Esophagus muscularis mucosa (tissue), 4 donors: ENCODE results near the gene RRP9. TPM values are rescaled to one million over a fixed set of nuclear protein-coding genes. Genes with fewer than 3 reads are reported as not detected.

Source experiments
- DNase-seq: peaks from one replicate; pipeline ENCODE4 v3.0.0-alpha.2; 2017; ENCODE audit errors: extremely low spot score
- H3K27ac ChIP-seq, 4 donors: fragments of 200-600 bp; sonication (generic); replicated peaks in 1 of 4; 1 replicate in 3 of 4; 2 replicates in 1 of 4; pipeline ENCODE4 v1.5.1; 2016 to 2019; ENCODE audit warnings: mild to moderate bottlenecking in 1 of 4
- H3K27me3 ChIP-seq, 4 donors: fragments of 200-600 bp; sonication (generic); one replicate each; pipeline versions ENCODE4 v1.5.1 to v1.6.0; 2016 to 2019
- H3K36me3 ChIP-seq, 4 donors: fragments of 200-600 bp; sonication (generic); one replicate each; pipeline ENCODE4 v1.5.1; 2016 to 2019
- H3K4me1 ChIP-seq, 4 donors: fragments of 200-600 bp; sonication (generic); one replicate each; pipeline ENCODE4 v1.5.1; 2016 to 2019
- H3K4me3 ChIP-seq, 4 donors: fragments of 200-600 bp; sonication (generic); 1 replicate in 2 of 4; 2 replicates in 2 of 4; pipeline ENCODE4 v1.5.1; 2016 to 2019; ENCODE audit warnings: mild to moderate bottlenecking in 4 of 4, moderate library complexity in 1 of 4
- H3K9me3 ChIP-seq, 4 donors: fragments of 200-600 bp; sonication (generic); 1 replicate in 3 of 4; 2 replicates in 1 of 4; pipeline ENCODE4 v1.5.1; 2016 to 2019
- CTCF ChIP-seq, 3 experiments: fragments of 200-600 bp in 2 of 3; fragments of 450-650 bp in 1 of 3; sonication (generic) in 2 of 3; IDR thresholded peaks; one replicate each; pipeline ENCODE4 v1.5.1; 2017 to 2019; ENCODE audit warnings: antibody characterized with exemption in 3 of 3, mild to moderate bottlenecking in 2 of 3, moderate library complexity in 1 of 3
- EP300 ChIP-seq: sonication (generic); formaldehyde crosslinking; IDR thresholded peaks from one replicate; pipeline ENCODE4 v1.6.1; 2017; ENCODE audit warnings: antibody characterized with exemption
- POLR2A ChIP-seq: fragments of 450-650 bp; IDR thresholded peaks from one replicate; pipeline ENCODE4 v1.6.1; 2017; ENCODE audit warnings: antibody characterized with exemption, moderate library complexity, mild to moderate bottlenecking, low read depth
- POLR2AphosphoS5 ChIP-seq, 2 donors: sonication (generic); formaldehyde crosslinking; IDR thresholded peaks; one replicate each; pipeline ENCODE4 v1.6.1; 2017; ENCODE audit warnings: antibody characterized with exemption in 2 of 2
- WGBS: methylation state at CpG from one replicate; pipeline ENCODE4 v1.1.5; 2018; 5-methylcytosine and 5-hydroxymethylcytosine counted together
- intact Hi-C: fragments of 100-400 bp; cut with DNase I; formaldehyde crosslinking; loops from one replicate; pipeline ENCODE4 v1.15.1; 2023
- total RNA-seq, 4 donors: library from RNA; depleted of rRNA; stranded (reverse); fragments of >200 nt; gene quantifications; one replicate each; pipeline versions ENCODE4 v1.1.0 to v1.2.1, GENCODE V29; 2016

Gene RRP9
- total RNA-seq, 4 donors from 2014 or later, result 9.6 to 20.7 (median 15.5) TPM

DNA sequence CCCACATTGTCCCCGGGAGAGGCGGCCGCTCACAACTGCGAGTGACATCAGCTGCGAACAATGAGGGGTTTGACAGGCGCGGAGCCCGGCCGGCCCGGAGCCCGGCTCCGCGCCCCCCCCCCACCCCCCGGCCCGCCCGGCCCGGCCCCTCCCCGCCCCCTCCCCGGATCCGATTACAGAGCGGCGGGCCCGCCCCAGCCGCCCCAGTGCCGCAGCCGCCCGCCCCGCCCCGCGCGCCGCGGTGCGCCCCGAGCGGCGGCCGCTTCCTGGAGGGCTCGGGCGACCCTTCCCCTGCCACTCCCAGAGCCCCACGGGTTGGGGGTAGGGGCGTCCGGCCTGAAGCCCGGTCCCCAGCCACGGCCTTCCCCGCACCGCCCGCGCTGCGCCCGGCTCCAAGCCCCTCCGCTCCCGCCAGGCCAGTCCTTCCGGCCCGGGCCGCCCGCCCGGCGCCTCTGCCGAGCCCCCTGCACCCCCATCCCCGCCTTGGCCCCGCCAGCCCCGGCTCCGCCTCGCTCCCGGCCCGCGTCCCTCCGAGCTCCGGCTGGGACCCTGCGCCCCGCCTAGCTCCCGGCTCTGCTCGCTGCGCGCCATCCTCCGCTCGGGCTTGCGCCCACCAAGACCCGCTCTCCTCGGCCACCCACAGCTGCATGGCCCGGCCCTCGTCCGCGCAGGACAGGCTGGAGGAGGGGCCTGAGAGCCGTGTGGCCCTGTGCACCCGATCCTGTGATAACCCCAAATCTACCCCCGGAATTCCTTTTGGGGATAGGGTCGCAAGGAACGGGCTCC, 25.9 kb upstream of the RRP9 start, which contains the start of gene PCBP4:
Gene PCBP4, minus strand, starts transcription at position 71 of the 786 bp plus-strand sequence. CDS start 6,214 bp downstream, outside the sequence.
- TF ChIP-seq EP300, result no peak
- TF ChIP-seq POLR2A, result peak; percentile 51
- peak; percentile 48 to 84 for TF ChIP-seq POLR2AphosphoS5 (IDR thresholded peaks at IDR 0.05)
- TF ChIP-seq CTCF (IDR thresholded peaks at IDR 0.05), result no peak
- DNase-seq, result no peak
- Histone ChIP-seq H3K9me3 (no peaks in the 10 kb centered on the region), H3K36me3 (peaks cover 0 to 8% (median 6%) of the 10 kb centered on the region in 4 donors), H3K4me3 (peak within 1 kb of the TSS; percentile 77 to 98 (median 95)), H3K27ac (peak within 1 kb of the TSS; percentile 92 to 97 (median 97)), H3K4me1 (peaks cover 46 to 73% (median 57%) of the 10 kb centered on the region in 4 donors), H3K27me3 (no peaks in the 10 kb centered on the region)
- intact Hi-C loops, result no loop called here
- WGBS, result 0% methylated on average over 3 of the region's 90 CpGs

GRCh38 chr3:51966922-51967383, 25.2 kb upstream of the RRP9 start:
- H3K27ac ChIP-seq, result peak overlapping the region; percentile 92 to 97 (median 97)
- intact Hi-C loops, result no loop called here
- H3K4me3 ChIP-seq, result peak overlapping the region; percentile 77 to 98 (median 95)
- H3K4me1 ChIP-seq, result peaks cover 46 to 69% (median 61%) of the 10 kb centered on the region in 4 donors
- peaks cover 0 to 8% (median 6%) of the 10 kb centered on the region in 4 donors for H3K36me3 ChIP-seq
- TF ChIP-seq POLR2A (no peak), EP300 (no peak), CTCF (IDR thresholded peaks at IDR 0.05) (no peak), POLR2AphosphoS5 (IDR thresholded peaks at IDR 0.05) (no peak)
- 9% methylated on average over 14 of the region's 33 CpGs for WGBS
- no peaks in the 10 kb centered on the region for H3K9me3 ChIP-seq
- DNase-seq, result no peak
- H3K27me3 ChIP-seq, result no peaks in the 10 kb centered on the region

DNA sequence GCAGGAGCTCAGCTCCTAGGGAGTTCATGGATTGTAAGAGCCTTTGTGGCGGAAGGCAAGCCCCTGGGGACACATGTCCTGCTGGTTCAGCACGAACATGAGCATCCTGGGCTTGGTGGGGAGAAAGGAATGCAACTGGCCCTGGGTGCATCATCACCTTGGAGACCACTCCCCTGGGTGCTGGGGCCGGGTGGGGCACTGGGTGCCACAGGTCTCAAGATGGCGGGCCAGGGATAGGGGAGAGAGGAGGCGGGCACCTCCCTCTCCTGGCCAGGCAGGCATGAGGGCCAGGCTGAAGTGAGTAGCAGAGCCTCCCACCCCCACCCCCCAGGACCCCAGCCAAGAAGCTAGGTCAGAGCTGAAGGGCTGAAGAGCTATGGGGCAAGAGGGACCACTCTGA, 24.8 kb upstream of the RRP9 start:
- WGBS, result 70% methylated on average over 2 of the region's 5 CpGs
- TF ChIP-seq EP300 (no peak), CTCF (IDR thresholded peaks at IDR 0.05) (no peak)
- H3K9me3 ChIP-seq, result no peaks in the 10 kb centered on the region
- H3K27ac ChIP-seq, result peak overlapping the region; percentile 92 to 97 (median 97)
- no peaks in the 10 kb centered on the region for H3K27me3 ChIP-seq
- peaks cover 0 to 8% (median 6%) of the 10 kb centered on the region in 4 donors for H3K36me3 ChIP-seq
- no peak for DNase-seq
- H3K4me1 ChIP-seq, result peaks cover 46 to 72% (median 61%) of the 10 kb centered on the region in 4 donors
- H3K4me3 ChIP-seq, result peak overlapping the region; percentile 77 to 98 (median 95)
- intact Hi-C loops, result no loop called here

DNA sequence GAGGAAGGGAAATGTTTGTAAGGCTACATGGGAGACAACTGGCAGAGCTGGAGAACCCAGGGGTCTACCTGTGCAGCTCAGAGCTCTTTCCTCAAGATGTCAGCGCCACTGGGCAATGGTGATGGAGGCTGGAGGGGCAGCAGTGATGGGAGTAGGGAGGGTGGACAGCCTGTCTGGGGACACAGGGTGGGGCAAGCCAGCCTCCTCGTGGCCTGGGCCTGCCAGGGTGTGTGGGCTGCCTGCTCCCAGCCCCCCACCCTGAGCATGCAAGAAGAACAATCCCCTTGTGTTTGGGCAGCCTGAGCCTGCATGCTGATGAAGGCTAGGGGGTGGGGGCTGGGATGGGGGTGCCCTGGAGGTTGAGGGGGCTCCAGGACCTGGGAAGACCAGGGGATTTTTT, 24.3 kb upstream of the RRP9 start:
- intact Hi-C loops, result no loop called here
- Histone ChIP-seq H3K27ac (peak overlapping the region; percentile 92 to 97 (median 97)), H3K9me3 (no peaks in the 10 kb centered on the region), H3K4me3 (peak overlapping the region; percentile 77 to 98 (median 95)), H3K27me3 (no peaks in the 10 kb centered on the region), H3K4me1 (peaks cover 46 to 72% (median 61%) of the 10 kb centered on the region in 4 donors), H3K36me3 (peaks cover 0 to 11% (median 6%) of the 10 kb centered on the region in 4 donors)
- no peak for TF ChIP-seq POLR2AphosphoS5 (IDR thresholded peaks at IDR 0.05)
- no peak for TF ChIP-seq EP300
- TF ChIP-seq POLR2A, result no peak
- DNase-seq, result no peak
- 77% methylated on average over 2 of the region's 2 CpGs for WGBS

DNA sequence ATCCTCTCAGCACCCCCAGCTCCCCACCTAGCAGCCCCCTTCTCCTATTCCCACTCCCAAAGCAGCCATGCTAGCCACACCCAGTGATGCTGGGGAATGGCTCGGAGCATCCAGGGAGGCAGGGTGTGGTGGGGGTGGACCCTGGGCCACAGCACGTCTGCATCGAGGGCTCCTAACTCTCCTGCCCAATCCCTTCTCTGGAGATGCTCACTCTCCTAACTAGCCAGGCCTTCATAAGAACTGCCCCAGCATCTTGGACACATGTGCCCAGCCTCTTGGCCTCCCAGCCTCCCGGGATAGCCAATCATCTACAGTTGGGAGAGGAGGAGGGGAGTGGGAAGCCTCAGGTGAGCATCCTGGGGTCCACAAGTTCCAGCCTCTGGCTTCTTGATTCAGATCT, 22.8 kb upstream of the RRP9 start:
- peak overlapping the region in 1 of 4 donors; percentile 55 for H3K27ac ChIP-seq
- TF ChIP-seq CTCF (IDR thresholded peaks at IDR 0.05), result no peak
- TF ChIP-seq POLR2AphosphoS5 (IDR thresholded peaks at IDR 0.05), result no peak
- no peak for TF ChIP-seq EP300
- no peak for TF ChIP-seq POLR2A
- 70% methylated on average over 4 of the region's 4 CpGs for WGBS
- no peak for DNase-seq
- no peaks in the 10 kb centered on the region for H3K27me3 ChIP-seq
- intact Hi-C loops, result no loop called here
- H3K36me3 ChIP-seq, result peaks cover 5 to 23% (median 18%) of the 10 kb centered on the region in 4 donors
- H3K4me1 ChIP-seq, result peaks cover 46 to 71% (median 61%) of the 10 kb centered on the region in 4 donors
- no peak overlapping the region for H3K4me3 ChIP-seq
- no peaks in the 10 kb centered on the region for H3K9me3 ChIP-seq
